HK-2 (cell line): ENCODE measurements around the gene CCDC194.
A peak's percentile ranks its signal among the peaks of the same experiment; 100 is the strongest.

ENCODE experiments used
- DNase-seq: peaks from one replicate; pipeline ENCODE4 v3.0.0-alpha.2; 2018; ENCODE audit not compliant: unreplicated experiment

Gene CCDC194

GRCh38 chr19:17393914-17394313 is at the start of gene CCDC194:
TSS of gene CCDC194 (minus strand) at chr19:17394196. CDS start at chr19:17394158, 38 bp downstream.
- no peak for DNase-seq

DNA sequence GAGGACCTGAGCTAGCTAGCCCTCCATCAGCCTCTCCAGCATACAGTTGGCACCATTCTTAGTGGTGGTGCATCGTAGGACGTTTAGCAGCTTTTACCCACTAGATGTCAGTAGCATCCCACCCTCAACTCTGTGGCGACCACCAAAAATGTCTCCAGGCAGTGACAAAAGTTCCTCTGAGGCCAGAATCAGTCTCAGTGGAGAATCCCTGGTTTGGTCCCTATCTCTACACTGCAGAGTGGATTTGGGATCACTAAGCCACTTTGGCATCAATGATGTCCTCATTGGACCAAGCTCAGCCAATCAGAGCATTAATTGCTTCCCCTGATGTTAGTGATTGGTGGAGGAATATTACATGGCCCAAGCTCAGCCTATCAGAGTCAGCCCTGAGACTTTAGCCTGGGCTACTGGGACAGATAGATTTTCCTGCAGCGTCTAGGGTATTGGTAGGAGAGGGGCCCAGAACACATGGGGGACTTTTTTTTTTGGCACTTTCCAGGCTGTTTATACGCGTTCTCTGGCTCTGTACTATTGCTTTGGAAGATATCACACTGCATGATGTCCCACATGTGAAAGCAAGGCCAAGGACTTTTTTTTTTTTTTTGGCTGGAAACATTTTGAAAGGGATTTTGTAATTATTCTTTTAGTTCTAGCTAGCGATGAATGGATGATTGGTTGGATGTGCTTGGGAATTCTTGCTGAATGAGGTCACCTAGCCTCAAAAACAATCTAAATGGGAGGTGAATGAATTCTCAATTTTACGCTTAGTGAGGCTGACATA is 47.4 kb upstream of the CCDC194 start:
- no peak for DNase-seq

DNA sequence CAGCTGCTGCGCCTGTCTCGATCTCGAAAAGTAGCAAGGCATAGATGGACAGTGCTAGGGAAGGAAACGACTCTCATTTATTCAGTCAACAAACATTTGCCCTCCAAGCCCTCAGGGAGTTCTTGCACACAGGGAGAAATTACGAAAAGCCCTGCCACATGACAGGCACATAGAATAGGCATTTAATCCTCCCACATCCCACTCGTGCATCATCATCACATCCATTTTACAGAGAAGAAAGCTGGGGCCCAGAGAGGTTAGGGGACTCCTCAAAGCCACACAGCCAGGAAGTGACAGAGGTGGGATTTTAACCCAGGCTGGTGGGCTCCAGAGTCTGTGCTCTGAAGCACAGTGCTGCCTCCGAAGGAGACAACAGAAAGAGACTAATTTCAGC is 42.9 kb upstream of the CCDC194 start:
- DNase-seq = no peak

GRCh38 chr19:17436094-17436873 is 42.3 kb upstream of the CCDC194 start:
- no peak for DNase-seq

DNA sequence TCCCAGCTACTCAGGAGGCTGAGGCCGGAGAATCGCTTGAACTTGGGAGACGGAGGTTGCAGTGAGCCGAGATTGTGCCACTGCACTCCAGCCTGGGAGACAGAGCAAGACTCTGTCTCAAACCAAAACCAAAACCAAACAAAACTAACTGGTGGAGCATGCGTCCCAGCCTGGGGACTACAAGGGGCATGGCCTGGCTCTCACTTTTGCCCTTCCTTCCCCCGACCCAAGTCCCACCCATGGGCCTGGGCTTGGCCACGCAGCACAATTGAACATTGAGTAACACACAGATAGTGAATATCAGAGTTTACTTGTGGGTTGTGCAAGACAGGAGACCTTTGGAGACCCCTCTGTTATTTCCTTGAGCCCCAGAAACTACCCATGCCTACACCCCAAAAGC is 41.2 kb upstream of the CCDC194 start:
- no peak for DNase-seq

DNA sequence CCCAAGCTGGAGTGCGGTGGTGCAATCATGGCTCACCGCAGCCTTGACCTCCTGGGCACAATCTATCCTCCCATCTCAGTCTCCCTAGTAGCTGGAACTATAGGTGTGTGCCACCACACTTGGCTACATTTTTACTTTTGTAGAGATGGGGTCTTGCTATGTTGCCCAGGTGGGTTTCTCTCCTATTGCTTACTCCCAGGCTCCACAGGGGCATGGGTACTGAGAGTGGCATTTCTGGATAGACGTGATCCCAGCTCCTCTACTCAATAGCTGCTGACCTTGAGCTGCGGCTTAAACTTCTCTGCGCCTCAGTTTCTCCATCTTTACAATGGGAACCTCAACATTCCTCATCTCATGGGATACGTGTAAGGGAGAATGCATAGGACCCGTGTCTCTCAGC is 37.4 kb upstream of the CCDC194 start:
- DNase-seq = no peak

- DNase-seq = no peak
These were observed 35.7 kb upstream of the CCDC194 start for GRCh38 chr19:17429641-17430113.

DNA sequence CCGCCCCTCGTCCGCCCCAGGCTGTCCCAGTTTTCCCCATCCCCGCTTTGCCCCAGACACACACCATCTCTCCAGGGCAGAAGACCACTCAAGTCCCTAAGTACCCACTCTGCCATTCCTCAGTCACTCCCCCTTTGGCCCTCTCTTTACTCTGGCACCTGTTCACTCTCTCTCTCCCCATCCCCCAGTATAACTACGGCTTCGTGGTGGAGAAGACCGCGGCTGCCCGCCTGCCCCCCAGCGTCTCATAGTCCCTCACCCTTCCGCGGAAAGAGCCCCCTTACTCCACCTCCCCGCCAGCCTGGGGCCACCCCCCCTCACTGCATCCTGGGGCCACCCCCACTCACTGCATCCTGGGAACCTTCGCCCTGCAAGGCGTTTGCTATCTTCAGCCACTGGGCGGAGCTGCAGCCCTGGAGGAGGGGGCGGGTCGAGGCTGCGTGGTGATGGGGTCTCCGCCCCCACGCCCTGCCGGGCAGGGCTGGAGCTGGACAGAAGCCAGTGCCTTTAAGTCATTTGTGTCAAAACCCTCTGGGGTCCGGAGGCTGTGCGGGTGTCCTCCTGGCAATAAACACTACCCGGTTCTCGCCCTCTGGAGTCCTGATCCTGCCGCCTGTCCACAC is 30.9 kb upstream of the CCDC194 start:
- no peak for DNase-seq

DNA sequence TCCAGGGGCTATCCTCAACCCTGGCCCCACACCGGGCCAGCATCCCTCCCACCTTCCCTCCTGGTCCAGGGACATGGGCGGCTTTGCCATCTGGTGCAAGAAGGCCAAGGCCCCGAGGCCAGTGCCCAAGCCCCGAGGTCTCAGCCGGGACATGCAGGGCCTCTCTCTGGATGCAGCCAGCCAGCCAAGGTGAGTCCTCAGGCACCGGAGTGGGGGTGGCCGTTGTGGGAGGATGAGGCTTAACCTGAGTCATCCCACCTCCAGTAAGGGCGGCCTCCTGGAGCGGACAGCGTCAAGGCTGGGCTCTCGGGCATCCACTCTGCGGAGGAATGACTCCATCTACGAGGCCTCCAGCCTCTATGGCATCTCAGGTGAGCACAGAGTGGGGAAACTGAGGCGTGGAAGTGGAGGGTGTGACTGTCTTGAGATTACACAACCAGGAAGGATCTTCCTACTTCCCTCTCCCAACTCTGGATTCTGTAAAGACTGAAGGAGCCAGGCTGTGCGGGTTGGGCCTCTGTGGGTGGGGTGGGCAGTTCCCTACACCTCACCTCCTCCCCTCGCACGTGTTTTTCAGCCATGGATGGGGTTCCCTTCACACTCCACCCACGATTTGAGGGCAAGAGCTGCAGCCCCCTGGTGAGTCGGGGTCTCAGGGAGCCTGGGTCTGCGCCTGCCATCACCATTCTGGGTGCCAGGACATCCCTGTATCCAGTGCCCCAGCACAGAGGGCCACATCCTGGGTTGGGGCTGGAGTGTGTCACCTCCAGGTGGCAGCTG is 29.6 kb upstream of the CCDC194 start:
- DNase-seq = no peak

- DNase-seq = no peak
These were observed 27.9 kb upstream of the CCDC194 start for GRCh38 chr19:17421942-17422341.

DNA sequence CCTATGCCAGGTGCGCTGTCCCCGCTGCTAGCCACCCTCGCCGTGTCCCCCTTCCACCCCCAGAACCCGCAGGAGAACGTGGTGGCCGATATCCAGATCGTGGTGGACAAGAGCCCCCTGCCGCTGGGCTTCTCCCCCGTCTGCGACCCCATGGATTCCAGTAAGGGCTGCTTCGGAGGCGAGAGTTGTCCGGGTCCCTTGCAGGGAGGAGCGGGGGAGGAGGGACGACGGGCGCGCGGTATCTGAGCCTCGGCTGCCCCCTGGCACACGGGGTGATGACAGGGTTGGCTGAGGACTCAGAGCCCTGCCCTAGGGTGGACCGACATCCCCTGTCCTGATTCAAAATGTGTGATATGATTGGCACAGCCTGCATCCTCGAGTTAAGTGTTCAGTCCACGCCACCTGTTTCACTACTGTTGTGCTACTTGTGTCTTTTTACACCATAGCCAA is 26.5 kb upstream of the CCDC194 start:
- DNase-seq = peak; percentile 56

DNA sequence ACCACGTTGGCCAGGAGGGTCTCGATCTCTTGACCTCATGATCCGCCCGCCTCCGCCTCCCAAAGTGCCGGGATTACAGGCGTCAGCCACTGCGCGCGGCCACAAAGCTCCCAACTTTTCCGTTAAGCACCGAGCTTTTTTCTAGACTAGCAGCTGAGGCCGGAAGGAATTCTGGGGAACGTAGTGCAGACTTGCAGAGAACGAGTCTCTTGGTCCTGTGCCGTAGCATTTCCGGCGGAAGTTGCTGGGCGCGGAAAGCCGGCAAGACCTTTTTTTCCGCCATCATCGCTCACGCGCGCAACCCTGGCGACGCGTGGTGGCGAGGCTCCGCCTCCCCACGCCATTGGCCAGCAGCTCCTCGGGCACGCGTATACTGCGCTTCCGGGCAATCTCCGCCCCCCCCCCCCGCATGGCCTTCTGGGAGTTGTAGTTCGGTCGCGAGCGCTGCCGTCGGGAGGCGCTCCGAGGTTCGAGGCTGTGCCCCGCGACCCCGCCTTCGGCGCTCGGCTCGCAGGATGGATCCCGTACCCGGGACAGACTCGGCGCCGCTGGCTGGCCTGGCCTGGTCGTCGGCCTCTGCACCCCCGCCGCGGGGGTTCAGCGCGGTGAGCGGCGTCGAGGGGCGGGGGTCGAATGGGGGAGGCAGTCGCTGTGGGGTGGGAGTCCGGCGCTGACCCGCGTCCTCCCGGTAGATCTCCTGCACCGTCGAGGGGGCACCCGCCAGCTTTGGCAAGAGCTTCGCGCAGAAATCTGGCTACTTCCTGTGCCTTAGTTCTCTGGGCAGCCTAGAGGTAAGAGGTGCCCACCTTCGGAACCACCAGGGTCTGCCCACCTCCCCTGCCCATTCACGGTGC is 25.9 kb upstream of the CCDC194 start, which contains the start of gene MVB12A:
Gene MVB12A, plus strand, starts transcription at position 427 of the 854 bp plus-strand sequence. Its CDS starts 89 bp downstream, at position 516.
- peak; percentile 98 for DNase-seq

DNA sequence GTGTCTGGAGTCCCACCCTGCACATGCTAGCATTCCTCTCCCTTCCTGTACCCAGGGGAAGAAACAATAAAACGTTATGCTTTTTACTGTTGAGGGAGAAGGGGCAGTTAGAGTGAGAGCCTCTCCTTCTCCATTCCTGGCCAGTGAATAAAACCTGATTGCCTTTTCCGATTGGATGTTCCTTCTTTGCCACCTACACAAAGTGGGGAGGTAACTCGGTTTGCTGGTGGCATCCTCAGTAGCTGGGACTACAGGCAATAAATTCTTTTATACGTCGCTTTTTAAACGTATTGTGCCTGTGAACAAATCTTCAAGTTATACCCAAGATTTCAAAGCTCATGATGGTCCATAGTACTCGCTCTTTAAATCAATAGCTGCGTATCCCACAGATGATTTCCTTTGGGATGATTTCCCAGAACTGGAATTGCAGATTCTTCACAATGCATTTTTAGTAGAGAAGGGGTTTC is 25.2 kb upstream of the CCDC194 start:
- DNase-seq = no peak

- no peak for DNase-seq
These were observed 24.7 kb upstream of the CCDC194 start for GRCh38 chr19:17418710-17419109.

- no peak for DNase-seq
These were observed 21.1 kb upstream of the CCDC194 start for GRCh38 chr19:17415121-17415520.

DNA sequence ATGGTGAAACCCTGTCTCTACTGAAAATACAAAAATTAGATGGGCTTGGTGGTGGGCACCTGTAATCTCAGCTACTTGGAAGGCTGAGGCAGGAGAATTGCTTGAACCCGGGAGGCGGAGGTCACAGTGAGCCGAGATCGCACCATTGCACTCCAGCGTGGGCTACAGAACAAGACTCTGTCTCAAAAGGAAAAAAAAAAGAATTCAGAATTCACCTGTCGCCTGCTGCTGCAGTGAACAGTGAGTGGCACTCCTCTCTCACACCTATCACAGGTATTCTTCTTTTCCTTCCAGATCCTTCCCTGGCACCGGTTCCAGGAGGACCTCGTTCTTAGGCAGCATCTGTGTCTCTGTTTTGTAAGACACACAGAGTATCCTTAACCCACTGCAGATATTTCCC is 20.1 kb upstream of the CCDC194 start:
- DNase-seq = no peak

- no peak for DNase-seq
These were observed 17.8 kb upstream of the CCDC194 start for GRCh38 chr19:17411801-17412200.

DNA sequence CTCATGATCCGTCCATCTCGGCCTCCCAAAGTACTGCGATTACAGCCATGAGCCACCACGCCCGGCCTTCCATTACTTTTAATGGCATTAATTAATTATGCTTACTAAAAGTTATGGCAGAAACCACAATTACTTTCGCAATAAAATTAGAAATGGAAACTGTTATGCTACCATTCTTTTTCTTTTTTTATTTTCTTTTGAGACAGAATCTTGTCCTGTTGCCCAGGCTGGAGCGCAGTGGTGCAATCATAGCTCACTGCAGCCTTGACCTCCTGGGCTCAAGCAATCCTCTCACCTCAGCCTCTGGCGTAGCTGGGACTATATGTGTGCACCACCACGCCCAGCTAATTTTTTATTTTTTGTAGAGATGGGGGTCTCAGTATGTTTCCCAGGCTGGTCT is 16.0 kb upstream of the CCDC194 start:
- no peak for DNase-seq

- no peak for DNase-seq
These were observed 12.8 kb upstream of the CCDC194 start for GRCh38 chr19:17406887-17407196.

- DNase-seq = peak; percentile 68
These were observed 12.3 kb upstream of the CCDC194 start for GRCh38 chr19:17406046-17406886.
